Prostate gland (tissue), 2 donors: ENCODE measurements around the gene PLS3. TPM values are rescaled to one million over a fixed set of nuclear protein-coding genes. Genes with fewer than 3 reads are reported as not detected.

Source experiments
- DNase-seq: peaks from one replicate; pipeline ENCODE4 v3.0.0-alpha.2; 2019; ENCODE audit warnings: low spot score
- H3K27ac ChIP-seq, 2 donors: fragments of 200-600 bp; sonication (generic); 2 replicates each; pipeline ENCODE4 v1.5.1; 2017 to 2019
- H3K27me3 ChIP-seq: fragments of 200-600 bp; sonication (generic); replicated peaks from 2 replicates; pipeline ENCODE4 v1.5.1; 2019; ENCODE audit not compliant: insufficient read depth
- H3K36me3 ChIP-seq, 2 donors: fragments of 200-600 bp; sonication (generic); 1 replicate in 1 of 2; 2 replicates in 1 of 2; pipeline versions ENCODE4 v1.5.1 to v1.8.1; 2017 to 2019
- H3K4me1 ChIP-seq: fragments of 200-600 bp; sonication (generic); replicated peaks from 2 replicates; pipeline ENCODE4 v1.5.1; 2019
- H3K4me3 ChIP-seq, 2 donors: fragments of 200-600 bp; sonication (generic); 2 replicates each; pipeline ENCODE4 v1.5.1; 2017 to 2019
- H3K9me3 ChIP-seq: fragments of 200-600 bp; sonication (generic); 2 replicates; pipeline ENCODE4 v1.5.1; 2017
- CTCF ChIP-seq, 4 experiments: fragments of 200-600 bp in 2 of 4; fragments of 450-650 bp in 2 of 4; sonication (generic) in 2 of 4; IDR thresholded peaks; 1 replicate in 3 of 4; 2 replicates in 1 of 4; pipeline ENCODE4 v1.5.1; 2016 to 2019; ENCODE audit warnings: antibody characterized with exemption in 4 of 4, mild to moderate bottlenecking in 2 of 4, moderate library complexity in 2 of 4
- POLR2A ChIP-seq: fragments of 450-650 bp; IDR thresholded peaks from one replicate; pipeline ENCODE4 v1.6.1; 2016; ENCODE audit warnings: antibody characterized with exemption, mild to moderate bottlenecking
- POLR2AphosphoS5 ChIP-seq: sonication (generic); formaldehyde crosslinking; IDR thresholded peaks from one replicate; pipeline ENCODE4 v1.6.1; 2017; ENCODE audit warnings: antibody characterized with exemption
- WGBS: methylation state at CpG from one replicate; pipeline ENCODE4 v1.1.5; 2018; 5-methylcytosine and 5-hydroxymethylcytosine counted together
- intact Hi-C: fragments of 100-400 bp; cut with DNase I; formaldehyde crosslinking; loops from one replicate; pipeline ENCODE4 v1.14.2; 2022
- total RNA-seq, 2 donors: library from RNA; depleted of rRNA; stranded (reverse); fragments of >200 nt; gene quantifications; one replicate each; pipeline ENCODE4 v1.1.0, GENCODE V29; 2016

Gene PLS3
- total RNA-seq, 2 donors from 2014 or later = 32.1 to 69.3 TPM

GRCh38 chrX:115582616-115583495 is 21.9 kb downstream of the PLS3 start:
- Histone ChIP-seq H3K9me3 (no peaks in the 10 kb centered on the region), H3K36me3 (no peaks in the 10 kb centered on the region), H3K27ac (no peak overlapping the region), H3K4me3 (no peak overlapping the region), H3K4me1 (no peaks in the 10 kb centered on the region), H3K27me3 (no peaks in the 10 kb centered on the region)
- DNase-seq = no peak
- intact Hi-C loops = no loop called here
- no peak for TF ChIP-seq CTCF (IDR thresholded peaks at IDR 0.05)
- TF ChIP-seq POLR2A = no peak
- TF ChIP-seq POLR2AphosphoS5 = no peak
- 50% methylated on average over 13 of the region's 13 CpGs for WGBS

GRCh38 chrX:115583496-115584004 is 22.6 kb downstream of the PLS3 start:
- H3K27ac ChIP-seq = no peak overlapping the region
- intact Hi-C loops = no loop called here
- no peaks in the 10 kb centered on the region for H3K36me3 ChIP-seq
- no peak overlapping the region for H3K4me3 ChIP-seq
- H3K27me3 ChIP-seq = no peaks in the 10 kb centered on the region
- WGBS = 15% methylated on average over 5 of the region's 5 CpGs
- no peak for DNase-seq
- TF ChIP-seq POLR2AphosphoS5 = no peak
- no peaks in the 10 kb centered on the region for H3K4me1 ChIP-seq
- no peaks in the 10 kb centered on the region for H3K9me3 ChIP-seq

- 67% methylated on average over 2 of the region's 2 CpGs for WGBS
- DNase-seq = no peak
- Histone ChIP-seq H3K27ac (no peak overlapping the region), H3K27me3 (no peaks in the 10 kb centered on the region), H3K4me1 (no peaks in the 10 kb centered on the region), H3K4me3 (no peak overlapping the region), H3K36me3 (no peaks in the 10 kb centered on the region), H3K9me3 (no peaks in the 10 kb centered on the region)
- no peak for TF ChIP-seq POLR2A
- no peak for TF ChIP-seq POLR2AphosphoS5
- TF ChIP-seq CTCF (IDR thresholded peaks at IDR 0.05) = no peak
- intact Hi-C loops = no loop called here
Observed at GRCh38 chrX:115584696-115585095, 23.7 kb downstream of the PLS3 start.

GRCh38 chrX:115588179-115588578 is 27.2 kb downstream of the PLS3 start:
- H3K4me1 ChIP-seq = no peaks in the 10 kb centered on the region
- no peak for DNase-seq
- no peak overlapping the region for H3K27ac ChIP-seq
- no peaks in the 10 kb centered on the region for H3K36me3 ChIP-seq
- H3K9me3 ChIP-seq = no peaks in the 10 kb centered on the region
- H3K27me3 ChIP-seq = no peaks in the 10 kb centered on the region
- intact Hi-C loops = no loop called here
- H3K4me3 ChIP-seq = no peak overlapping the region
- TF ChIP-seq POLR2AphosphoS5 (no peak), POLR2A (no peak), CTCF (IDR thresholded peaks at IDR 0.05) (no peak)
- WGBS = 43% methylated on average over 4 of the region's 4 CpGs

GRCh38 chrX:115589419-115589818 is 28.4 kb downstream of the PLS3 start:
- H3K9me3 ChIP-seq = no peaks in the 10 kb centered on the region
- H3K4me3 ChIP-seq = no peak overlapping the region
- H3K27me3 ChIP-seq = no peaks in the 10 kb centered on the region
- 88% methylated on average over 4 of the region's 4 CpGs for WGBS
- H3K36me3 ChIP-seq = no peaks in the 10 kb centered on the region
- no peaks in the 10 kb centered on the region for H3K4me1 ChIP-seq
- DNase-seq = no peak
- no peak overlapping the region for H3K27ac ChIP-seq
- TF ChIP-seq POLR2AphosphoS5 (no peak), CTCF (IDR thresholded peaks at IDR 0.05) (no peak), POLR2A (no peak)
- intact Hi-C loops = no loop called here
